ENCODE results near the gene NUP210L.
"Not testable (repeated sequence)": the region's sequence is repeated elsewhere in the genome, so short reads cannot be mapped to it uniquely, and the experiment has no call there.

Gene NUP210L

DNA sequence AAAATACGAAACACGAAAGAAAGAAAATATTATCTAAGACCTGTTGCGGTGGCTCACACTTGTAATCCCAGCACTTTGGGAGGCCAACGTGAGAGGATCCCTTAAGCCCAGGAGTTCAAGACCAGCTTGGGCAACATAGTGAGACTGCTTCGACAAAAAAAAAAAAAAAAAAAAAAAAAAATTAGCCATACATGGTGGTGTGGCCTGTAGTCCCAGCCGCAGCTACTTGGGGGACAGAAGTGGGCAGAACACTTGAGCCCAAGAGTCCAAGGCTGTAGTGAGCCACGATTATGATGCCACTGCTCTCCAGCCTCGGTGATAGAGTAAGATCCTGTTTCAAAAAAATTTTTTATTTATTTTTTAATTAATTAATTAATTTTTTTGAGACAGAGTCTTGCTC, 167.3 kb downstream of the NUP210L start:
- no peak for DNase-seq

DNA sequence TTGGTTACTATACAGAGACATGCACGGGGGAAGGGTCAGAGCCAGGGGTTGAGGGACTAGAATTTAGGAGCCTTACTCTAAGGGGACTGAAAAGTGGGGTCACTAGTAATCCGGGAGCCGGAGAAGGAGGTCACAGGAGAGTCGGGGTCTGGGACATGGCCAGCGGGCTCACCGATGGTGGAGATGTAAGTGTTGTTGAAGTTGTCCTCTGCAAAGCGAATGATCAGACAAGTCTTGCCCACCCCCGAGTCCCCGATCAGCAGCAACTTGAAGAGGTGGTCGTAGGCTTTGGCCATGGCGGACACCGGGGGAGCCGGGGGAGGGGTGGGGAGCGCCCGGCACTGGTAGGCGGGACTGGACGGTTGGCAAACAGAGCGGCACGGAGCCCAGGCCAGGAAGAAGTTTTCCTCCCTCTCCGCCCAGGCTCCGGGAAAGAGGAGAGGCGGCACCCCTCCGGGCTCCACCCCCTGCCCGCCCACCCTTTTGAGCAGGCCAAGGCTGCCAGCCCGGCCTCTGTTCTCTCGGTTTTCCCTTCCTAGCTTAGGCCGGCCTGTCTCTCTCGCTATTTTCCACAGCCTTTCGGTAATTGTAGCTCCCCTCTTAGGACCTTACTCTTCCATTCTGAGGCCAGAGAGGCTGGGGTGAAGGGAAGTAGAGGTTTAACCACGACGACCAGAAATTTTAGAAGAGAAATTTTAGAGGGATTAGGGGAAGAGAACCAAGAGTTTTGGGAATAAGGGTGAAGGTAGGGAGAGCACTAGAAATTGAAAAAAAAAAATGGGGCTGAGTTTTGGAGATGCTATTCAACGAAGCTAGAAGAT, 168.7 kb downstream of the NUP210L start, which contains the start of gene RAB13:
Gene RAB13, minus strand, starts transcription at position 399 of the 821 bp plus-strand sequence. Its CDS starts 103 bp downstream, at position 296.
- peak; percentile 85 for DNase-seq

DNA sequence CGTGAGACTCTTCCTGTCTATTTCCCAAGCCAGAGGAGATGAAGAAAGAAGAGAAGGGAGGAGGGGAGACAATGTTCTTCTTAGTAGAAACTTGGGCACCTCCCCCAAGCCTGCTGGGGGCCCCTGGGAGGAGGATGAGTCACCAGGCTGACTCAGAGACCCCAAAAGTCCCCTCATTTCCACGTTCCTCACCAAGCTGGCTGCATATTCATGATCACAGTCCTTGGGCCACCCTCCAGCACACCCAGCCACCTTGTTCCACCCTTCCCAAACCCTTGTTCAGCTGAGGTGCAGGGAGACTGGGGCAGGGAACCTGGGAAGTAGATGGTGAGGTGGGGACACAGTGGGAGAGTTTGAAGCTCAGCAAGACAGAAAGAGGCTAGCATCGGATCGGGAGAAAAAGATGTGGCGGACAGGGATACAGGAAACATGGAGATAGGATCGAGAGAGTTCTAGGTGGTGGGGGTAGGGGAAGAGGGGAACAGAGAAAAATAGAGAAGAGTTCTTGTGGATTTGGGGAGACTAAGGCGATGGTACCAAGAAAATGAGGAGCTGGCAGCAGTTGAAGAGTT, 169.4 kb downstream of the NUP210L start:
- DNase-seq: peak; percentile 84

DNA sequence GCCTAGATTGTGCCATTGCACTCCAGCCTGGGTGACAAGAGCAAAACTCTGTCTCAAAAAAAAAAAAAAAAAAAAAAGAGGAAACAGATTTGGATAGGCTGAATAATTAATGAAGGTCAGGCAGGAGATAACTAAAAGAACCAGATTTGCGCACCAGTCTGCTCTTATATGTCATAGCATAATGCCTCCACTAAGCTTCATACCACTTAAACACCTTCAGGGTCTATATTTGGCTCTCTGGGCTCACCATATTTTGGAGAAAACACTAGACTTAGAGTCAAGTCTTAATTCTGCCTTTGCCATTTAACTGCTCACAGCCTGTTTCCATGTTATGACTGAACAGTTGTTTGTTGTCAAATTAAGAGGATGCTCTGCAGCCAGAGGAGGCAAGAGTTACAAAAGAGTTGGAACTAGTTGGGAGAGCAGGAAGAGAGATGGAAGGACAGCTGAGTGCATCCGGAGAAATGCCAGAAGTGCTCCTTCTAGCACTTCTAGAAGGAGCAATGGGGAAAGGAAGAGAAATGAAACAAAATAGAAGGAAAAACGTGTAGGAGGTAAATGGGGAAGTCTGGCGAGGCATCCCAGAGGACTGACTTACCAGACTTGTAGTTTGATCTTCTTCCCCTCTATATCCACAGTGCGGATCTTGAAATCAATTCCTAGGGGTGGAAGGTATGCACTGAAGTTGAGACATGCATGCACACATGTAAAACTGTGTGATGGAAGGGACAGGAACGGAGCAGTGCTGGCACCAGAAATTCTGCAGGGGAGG, 170.6 kb downstream of the NUP210L start:
- no peak for DNase-seq

- DNase-seq: not testable (repeated sequence)
Observed at GRCh38 chr1:153981735-153982134, 173.1 kb downstream of the NUP210L start.

GRCh38 chr1:153979091-153979490, 175.8 kb downstream of the NUP210L start:
- DNase-seq: not testable (repeated sequence)

GRCh38 chr1:153978274-153978909, 176.5 kb downstream of the NUP210L start:
- DNase-seq: no peak

GRCh38 chr1:153977250-153978240, 177.3 kb downstream of the NUP210L start, which contains the start of gene JTB:
TSS of gene JTB (minus strand) at chr1:153977674. CDS start at chr1:153977252, 422 bp downstream.
- DNase-seq: peak; percentile 75

DNA sequence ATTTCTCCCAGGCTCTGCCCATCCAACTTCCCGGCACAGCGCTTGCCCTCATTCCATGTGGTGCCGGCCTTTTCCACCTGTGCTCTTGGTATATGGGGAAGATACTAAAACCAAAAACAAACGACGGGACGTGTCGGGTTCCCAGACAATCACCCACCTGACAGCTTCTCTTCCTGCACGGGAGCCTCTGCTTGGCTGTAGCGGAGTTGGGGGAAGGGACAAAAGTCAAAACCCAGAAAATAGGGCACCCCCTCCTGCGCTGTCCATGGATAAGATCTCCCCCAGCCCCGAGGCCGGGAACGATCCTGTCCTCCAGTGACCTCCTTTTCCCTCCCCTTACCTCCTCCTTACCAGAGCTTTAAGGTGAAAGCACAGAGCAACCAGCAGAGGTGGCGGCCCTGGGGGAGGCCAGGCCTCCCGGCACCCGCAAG, 178.0 kb downstream of the NUP210L start:
- no peak for DNase-seq

DNA sequence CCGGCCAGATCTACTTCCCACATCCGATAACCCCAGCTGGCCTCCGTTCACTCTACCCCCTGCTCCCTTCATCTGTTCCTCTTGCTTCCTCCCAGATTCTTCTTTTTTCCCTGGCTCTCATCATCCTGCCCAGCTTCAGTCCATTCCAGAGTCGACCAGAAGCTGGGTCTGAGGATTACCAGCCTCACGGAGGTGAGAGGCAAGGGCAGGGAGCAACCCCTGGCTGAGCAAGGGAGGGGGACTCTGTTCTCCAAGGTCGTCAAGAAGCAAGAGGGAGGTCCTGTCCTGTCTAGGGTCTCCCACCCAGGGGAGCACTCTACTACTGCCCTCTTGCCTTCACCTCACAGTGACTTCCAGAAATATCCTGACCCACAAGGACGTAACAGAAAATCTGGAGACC, 181.3 kb downstream of the NUP210L start:
- DNase-seq: no peak

DNA sequence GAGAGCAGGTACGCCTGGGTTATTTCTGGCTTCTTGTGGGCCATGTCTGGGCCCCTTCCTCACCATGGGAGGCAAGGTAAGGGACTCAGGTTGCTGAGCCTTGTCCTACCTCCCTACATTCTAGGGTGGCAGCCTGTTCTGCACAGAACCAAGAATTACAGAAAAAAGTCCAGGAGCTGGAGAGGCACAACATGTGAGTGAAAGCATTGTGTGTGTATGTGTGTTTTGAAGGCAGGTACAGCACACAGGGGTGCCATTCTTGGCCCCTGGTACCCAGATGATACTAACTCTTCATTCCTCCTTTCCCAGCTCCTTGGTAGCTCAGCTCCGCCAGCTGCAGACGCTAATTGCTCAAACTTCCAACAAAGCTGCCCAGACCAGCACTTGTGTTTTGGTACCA, 181.8 kb downstream of the NUP210L start:
- DNase-seq: no peak

DNA sequence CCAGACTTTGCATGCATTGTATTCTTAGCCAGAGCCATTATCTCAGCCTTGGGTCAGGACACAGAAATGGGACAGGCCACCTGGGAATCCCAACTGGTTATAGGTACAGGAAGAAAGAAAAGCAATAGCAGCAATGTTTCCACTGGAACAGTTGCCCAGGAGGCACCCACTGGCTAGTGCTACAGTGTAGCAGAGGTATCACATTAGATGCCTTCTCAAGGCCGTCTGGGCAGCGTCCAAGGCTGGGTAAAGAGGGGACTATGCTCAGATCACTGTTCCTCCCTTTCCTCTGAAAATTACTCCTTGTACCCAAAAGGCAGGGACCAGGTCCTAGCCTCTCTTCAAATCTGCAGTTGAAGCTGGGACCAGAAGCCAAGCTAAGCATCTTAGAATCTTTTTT, 184.5 kb downstream of the NUP210L start:
- DNase-seq: no peak

DNA sequence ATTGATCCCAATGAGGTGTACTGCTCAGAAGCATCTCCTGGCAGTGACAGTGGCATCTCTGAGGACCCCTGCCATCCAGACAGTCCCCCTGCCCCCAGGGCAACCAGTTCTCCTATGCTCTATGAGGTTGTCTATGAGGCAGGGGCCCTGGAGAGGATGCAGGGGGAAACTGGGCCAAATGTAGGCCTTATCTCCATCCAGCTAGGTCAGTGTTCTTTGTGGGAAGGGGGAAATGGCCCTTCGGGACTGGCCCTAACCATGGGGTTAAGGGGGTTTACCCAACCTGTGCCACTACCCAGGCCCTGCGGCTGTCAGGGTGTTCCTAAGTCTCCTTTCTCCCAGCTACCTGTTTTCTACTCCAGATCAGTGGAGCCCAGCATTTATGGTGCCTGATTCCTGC, 185.9 kb downstream of the NUP210L start:
- no peak for DNase-seq

DNA sequence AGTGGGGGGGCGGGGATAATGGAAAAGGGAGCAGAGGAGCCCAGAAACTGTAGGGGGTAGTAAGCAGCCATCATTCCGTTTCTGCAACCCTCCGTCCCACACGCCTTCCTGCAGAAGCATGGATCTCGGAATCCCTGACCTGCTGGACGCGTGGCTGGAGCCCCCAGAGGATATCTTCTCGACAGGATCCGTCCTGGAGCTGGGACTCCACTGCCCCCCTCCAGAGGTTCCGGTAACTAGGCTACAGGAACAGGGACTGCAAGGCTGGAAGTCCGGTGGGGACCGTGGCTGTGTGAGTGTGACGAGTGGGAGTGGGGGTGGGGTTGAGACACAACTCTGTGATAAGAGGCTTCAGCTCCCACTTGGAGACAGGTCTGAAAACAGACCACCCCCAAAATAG, 186.5 kb downstream of the NUP210L start:
- no peak for DNase-seq

DNA sequence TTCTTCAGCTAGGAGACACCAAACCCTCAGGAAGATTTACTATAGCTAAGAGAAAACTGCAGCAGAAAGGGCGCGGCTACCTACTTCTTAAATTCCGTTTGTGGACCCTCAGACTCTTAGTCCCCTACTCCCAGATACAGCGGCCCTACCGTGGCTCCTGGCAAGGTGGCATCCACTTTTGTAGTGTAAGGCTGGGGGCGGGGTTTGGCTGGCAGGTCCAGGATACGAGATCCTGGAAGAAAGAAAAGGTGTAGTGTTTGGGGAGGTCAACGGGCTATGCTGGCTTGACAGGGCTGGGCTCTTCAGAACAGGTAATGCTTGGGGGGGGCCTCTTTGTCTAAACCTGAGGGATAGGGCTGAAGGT, 186.9 kb downstream of the NUP210L start:
- DNase-seq: no peak

- peak; percentile 97 for DNase-seq
Observed at GRCh38 chr1:153967107-153967999, 187.5 kb downstream of the NUP210L start, which contains the start of gene CREB3L4. TSS of gene CREB3L4 (plus strand) at chr1:153967902. CDS start at chr1:153968526, 624 bp downstream.

GRCh38 chr1:153963850-153964331, 191.0 kb downstream of the NUP210L start:
- DNase-seq: peak; percentile 44

- DNase-seq: peak; percentile 96
Observed at GRCh38 chr1:153963030-153963849, 191.6 kb downstream of the NUP210L start, which contains the start of gene SLC39A1. TSS of gene SLC39A1 (minus strand) at chr1:153963537. CDS start at chr1:153962715, 822 bp downstream.

All from fibroblast of upper back skin (primary cell).